Measurements from ENCODE around the gene HOXA7. TPM values are rescaled to one million over a fixed set of nuclear protein-coding genes. Genes with fewer than 3 reads are reported as not detected.

HOXA7 gene
- total and polyA plus RNA-seq, 4 donors: 1.0 to 2.2 (median 1.4) TPM

DNA sequence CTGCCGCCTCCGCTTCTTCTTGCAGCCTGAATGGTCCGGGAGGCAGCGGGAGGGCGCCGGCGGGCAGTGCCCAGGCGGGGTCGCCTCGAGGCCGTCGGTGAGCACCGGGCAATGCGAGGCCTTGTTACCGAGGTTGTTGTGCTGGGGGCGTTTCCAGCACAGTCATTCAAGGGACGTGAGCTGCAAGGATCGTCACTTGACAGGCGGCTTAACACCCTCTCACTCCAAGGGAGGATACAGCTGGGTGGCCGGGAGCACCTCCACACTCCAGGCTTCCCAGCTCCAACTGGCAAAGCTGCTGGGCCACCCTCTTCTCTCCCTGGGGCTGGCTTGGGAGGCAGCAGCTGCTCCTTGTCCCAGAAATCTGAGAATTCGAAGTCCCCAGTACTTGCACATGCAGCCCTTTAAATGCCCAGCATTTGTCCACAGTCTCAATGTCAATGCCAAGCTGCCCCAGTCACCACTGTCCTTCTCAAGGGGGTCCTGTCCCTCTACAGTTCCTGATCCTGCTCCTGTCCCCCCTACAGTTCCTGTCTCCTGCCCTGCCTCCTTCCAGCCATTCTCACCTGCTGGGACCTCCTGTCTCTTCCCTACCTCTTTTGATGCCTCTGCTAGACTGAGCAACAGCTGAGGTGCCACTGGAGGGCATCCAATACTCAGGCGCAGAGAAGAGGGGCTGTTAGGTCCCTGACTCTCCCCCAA lies 33.0 kb upstream of the HOXA7 start:
- DNase-seq (peak in 1 of 3 donors; percentile 16), ATAC-seq (ENCODE audit: insufficient read depth, low FRiP score) (no peak)
- H3K27me3 ChIP-seq (ENCODE audit: control insufficient read depth in 3 of 3, insufficient read depth in 3 of 3, low read length in 2 of 3): peaks cover 3 to 98% (median 93%) of the 10 kb centered on the region in 3 donors
- no peak overlapping the region for H3K27ac ChIP-seq (ENCODE audit: low read depth in 1 of 2, low read length in 1 of 2)
- H3K4me1 ChIP-seq (ENCODE audit: control insufficient read depth in 5 of 5, insufficient read depth in 5 of 5, low read length in 5 of 5): peaks cover 0 to 32% (median 16%) of the 10 kb centered on the region in 5 donors
- no peak overlapping the region for H3K9ac ChIP-seq (ENCODE audit: insufficient read depth in 1 of 2, low read length in 2 of 2)
- TF ChIP-seq, protein P1, sequence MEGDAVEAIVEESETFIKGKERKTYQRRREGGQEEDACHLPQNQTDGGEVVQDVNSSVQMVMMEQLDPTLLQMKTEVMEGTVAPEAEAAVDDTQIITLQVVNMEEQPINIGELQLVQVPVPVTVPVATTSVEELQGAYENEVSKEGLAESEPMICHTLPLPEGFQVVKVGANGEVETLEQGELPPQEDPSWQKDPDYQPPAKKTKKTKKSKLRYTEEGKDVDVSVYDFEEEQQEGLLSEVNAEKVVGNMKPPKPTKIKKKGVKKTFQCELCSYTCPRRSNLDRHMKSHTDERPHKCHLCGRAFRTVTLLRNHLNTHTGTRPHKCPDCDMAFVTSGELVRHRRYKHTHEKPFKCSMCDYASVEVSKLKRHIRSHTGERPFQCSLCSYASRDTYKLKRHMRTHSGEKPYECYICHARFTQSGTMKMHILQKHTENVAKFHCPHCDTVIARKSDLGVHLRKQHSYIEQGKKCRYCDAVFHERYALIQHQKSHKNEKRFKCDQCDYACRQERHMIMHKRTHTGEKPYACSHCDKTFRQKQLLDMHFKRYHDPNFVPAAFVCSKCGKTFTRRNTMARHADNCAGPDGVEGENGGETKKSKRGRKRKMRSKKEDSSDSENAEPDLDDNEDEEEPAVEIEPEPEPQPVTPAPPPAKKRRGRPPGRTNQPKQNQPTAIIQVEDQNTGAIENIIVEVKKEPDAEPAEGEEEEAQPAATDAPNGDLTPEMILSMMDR (IDR thresholded peaks at IDR 0.05; ENCODE audit: control extremely low read depth, extremely low read depth): no peak
- 12 to 18% methylated on average over 22 of the region's 22 CpGs for WGBS, 2 donors
- no peak overlapping the region for H3K4me3 ChIP-seq
- no peaks in the 10 kb centered on the region for H3K36me3 ChIP-seq (ENCODE audit: control insufficient read depth in 4 of 4, insufficient read depth in 4 of 4, low read length in 4 of 4)
- H3K9me3 ChIP-seq (ENCODE audit: control insufficient read depth in 4 of 4, insufficient read depth in 3 of 4, low read length in 3 of 4): peaks cover 0 to 12% (median 0%) of the 10 kb centered on the region in 4 donors

DNA sequence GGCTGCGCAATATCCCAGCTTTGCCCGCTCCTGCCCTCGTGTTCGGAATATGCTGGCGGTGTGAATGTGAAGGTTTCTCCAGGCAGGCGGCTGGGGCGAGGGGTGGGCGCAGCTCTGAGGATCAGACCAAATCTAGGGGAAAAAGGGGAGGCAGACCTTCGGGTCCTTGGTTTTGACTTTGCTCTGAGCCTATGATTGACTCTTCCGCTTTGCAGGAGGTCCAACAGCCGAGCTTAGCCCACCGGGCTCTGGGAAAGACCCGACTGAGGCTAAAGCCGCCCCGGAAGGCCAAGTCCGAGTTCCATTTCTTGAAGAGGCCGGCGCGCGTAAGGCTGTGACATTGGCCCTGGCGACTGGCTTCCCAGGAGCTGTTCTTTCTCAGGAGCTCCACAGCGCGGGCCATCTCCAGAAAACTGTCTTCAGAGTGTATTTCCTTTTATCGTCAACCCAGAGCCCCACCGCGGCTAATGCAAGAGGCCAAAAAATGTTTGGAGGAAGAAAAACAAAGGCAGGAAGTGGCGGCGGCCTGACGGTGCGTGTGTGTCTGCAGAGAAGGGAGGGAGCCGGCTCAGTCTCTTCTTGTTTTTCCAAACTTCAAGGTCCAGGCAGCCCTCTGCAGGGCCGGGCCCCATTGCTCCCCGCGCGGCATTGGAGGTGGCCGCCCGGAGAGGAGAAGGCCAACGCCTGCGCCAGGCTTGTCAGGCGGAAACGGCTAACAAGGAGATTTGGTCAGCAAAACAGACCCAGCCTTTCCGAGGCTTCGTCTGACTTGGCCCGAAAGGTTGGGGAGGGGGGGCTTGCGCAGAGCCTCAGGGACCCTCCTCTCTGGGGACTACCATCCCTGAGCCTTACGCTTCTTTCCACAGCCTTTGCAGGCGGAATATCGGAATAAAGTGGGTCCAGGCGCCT lies 32.2 kb upstream of the HOXA7 start:
- ATAC-seq (ENCODE audit: insufficient read depth, low FRiP score): peak; percentile 6
- H3K9me3 ChIP-seq (ENCODE audit: control insufficient read depth in 4 of 4, insufficient read depth in 3 of 4, low read length in 3 of 4): peaks cover 0 to 12% (median 0%) of the 10 kb centered on the region in 4 donors
- TF ChIP-seq, protein P1 (IDR thresholded peaks at IDR 0.05; ENCODE audit: control extremely low read depth, extremely low read depth): no peak
- H3K36me3 ChIP-seq (ENCODE audit: control insufficient read depth in 4 of 4, insufficient read depth in 4 of 4, low read length in 4 of 4): no peaks in the 10 kb centered on the region
- no peak overlapping the region for H3K27ac ChIP-seq (ENCODE audit: low read depth in 1 of 2, low read length in 1 of 2)
- no peak overlapping the region for H3K9ac ChIP-seq (ENCODE audit: insufficient read depth in 1 of 2, low read length in 2 of 2)
- H3K4me3 ChIP-seq: no peak overlapping the region
- H3K4me1 ChIP-seq (ENCODE audit: control insufficient read depth in 5 of 5, insufficient read depth in 5 of 5, low read length in 5 of 5): peaks cover 0 to 34% (median 21%) of the 10 kb centered on the region in 5 donors
- peaks cover 3 to 97% (median 91%) of the 10 kb centered on the region in 3 donors for H3K27me3 ChIP-seq (ENCODE audit: control insufficient read depth in 3 of 3, insufficient read depth in 3 of 3, low read length in 2 of 3)
- peak in 2 of 3 donors; percentile 46 to 47 for DNase-seq
- 3 to 8% methylated on average over 44 to 49 of the region's 49 CpGs for WGBS, 2 donors

GRCh38 chr7:27187475-27188385 lies 31.3 kb upstream of the HOXA7 start:
- Histone ChIP-seq H3K9ac (ENCODE audit: insufficient read depth in 1 of 2, low read length in 2 of 2) (no peak overlapping the region), H3K4me1 (ENCODE audit: control insufficient read depth in 5 of 5, insufficient read depth in 5 of 5, low read length in 5 of 5) (peaks cover 0 to 30% (median 17%) of the 10 kb centered on the region in 5 donors), H3K9me3 (ENCODE audit: control insufficient read depth in 4 of 4, insufficient read depth in 3 of 4, low read length in 3 of 4) (peaks cover 0 to 12% (median 0%) of the 10 kb centered on the region in 4 donors), H3K36me3 (ENCODE audit: control insufficient read depth in 4 of 4, insufficient read depth in 4 of 4, low read length in 4 of 4) (no peaks in the 10 kb centered on the region), H3K27me3 (ENCODE audit: control insufficient read depth in 3 of 3, insufficient read depth in 3 of 3, low read length in 2 of 3) (peaks cover 3 to 97% (median 94%) of the 10 kb centered on the region in 3 donors), H3K27ac (ENCODE audit: low read depth in 1 of 2, low read length in 1 of 2) (no peak overlapping the region), H3K4me3 (no peak overlapping the region)
- TF ChIP-seq, protein P1 (IDR thresholded peaks at IDR 0.05; ENCODE audit: control extremely low read depth, extremely low read depth): no peak
- ATAC-seq (ENCODE audit: insufficient read depth, low FRiP score) (no peak), DNase-seq (peak in 1 of 3 donors; percentile 15)
- 6 to 7% methylated on average over 45 to 46 of the region's 46 CpGs for WGBS, 2 donors
